HepG2 (cell line): ENCODE data around the gene POLA1. TPM values are rescaled to one million over a fixed set of nuclear protein-coding genes. Genes with fewer than 3 reads are reported as not detected.

Source experiments
- DZIP1 ChIP-seq: sonication (generic); formaldehyde crosslinking; IDR thresholded peaks from 2 replicates; pipeline ENCODE4 v1.5.0; 2020; ENCODE audit warnings: mild to moderate bottlenecking, missing genetic modification reagents
- ELF1 ChIP-seq: sonication (generic); formaldehyde crosslinking; IDR thresholded peaks from 2 replicates; pipeline ENCODE4 v1.4.0; 2020; ENCODE audit warnings: missing genetic modification reagents
- MAFF ChIP-seq: IDR thresholded peaks from 2 replicates; pipeline ENCODE4 v1.6.1; 2011; ENCODE audit warnings: low read depth, low read length, improper control_type of control experiment
- MXD3 ChIP-seq: IDR thresholded peaks from 2 replicates; pipeline ENCODE4 v1.6.1; 2016; ENCODE audit warnings: mild to moderate bottlenecking, missing biosample characterization, missing genetic modification reagents
- NONO ChIP-seq, 2 experiments: fragments of 450-650 bp in 1 of 2; sonication (generic) in 1 of 2; formaldehyde crosslinking in 1 of 2; IDR thresholded peaks in 1 of 2; conservative IDR thresholded peaks in 1 of 2; 2 replicates each; pipeline versions ENCODE4 v1.6.1 to v1.8.0; 2017 to 2022; ENCODE audit warnings: mild to moderate bottlenecking in 1 of 2, missing genetic modification reagents in 1 of 2, moderate library complexity in 1 of 2
- PRPF4 ChIP-seq: fragments of 200-400 bp; formaldehyde crosslinking; IDR thresholded peaks from 2 replicates; pipeline ENCODE4 v1.6.1; 2016; ENCODE audit warnings: low read length, low read depth; ENCODE audit not compliant: poor library complexity, severe bottlenecking
- THAP9 ChIP-seq: sonication (generic); formaldehyde crosslinking; IDR thresholded peaks from 2 replicates; pipeline ENCODE4; 2020; ENCODE audit warnings: missing genetic modification reagents, mild to moderate bottlenecking, borderline replicate concordance
- TRAFD1 ChIP-seq: sonication (generic); formaldehyde crosslinking; IDR thresholded peaks from 2 replicates; pipeline ENCODE4 v1.5.1; 2020; ENCODE audit warnings: missing genetic modification reagents, mild to moderate bottlenecking, borderline replicate concordance
- ZNF761 ChIP-seq: sonication (generic); formaldehyde crosslinking; conservative IDR thresholded peaks from 2 replicates; pipeline ENCODE4 v1.4.0; 2020; ENCODE audit warnings: mild to moderate bottlenecking, missing genetic modification reagents
- polyA plus RNA-seq, 8 experiments: library from polyadenylated mRNA; depleted of rRNA in 3 of 8; stranded (reverse) in 7 of 8; unstranded in 1 of 8; fragments of >200 nt; fragmentation: Illumina TruSeq in 4 of 8; extraction: Trizol in 4 of 8; gene quantifications; 2 replicates each; pipeline versions ENCODE4 v1.2.1 to v1.2.3, GENCODE V29; 2011 to 2016; ENCODE audit warnings: low read depth in 4 of 8, missing spikeins in 1 of 8, mixed read lengths in 1 of 8; ENCODE audit not compliant: insufficient read depth in 1 of 8
- total RNA-seq, 5 experiments: library from RNA; depleted of rRNA; stranded (reverse); fragments of >200 nt; fragmentation: Illumina TruSeq; extraction: Trizol; gene quantifications; 2 replicates each; pipeline ENCODE4 v1.2.3, GENCODE V29; 2016; ENCODE audit warnings: low read depth in 1 of 5

Gene POLA1
- total and polyA plus RNA-seq, 2 of the 13 experiments (the other 11 are each of a cell fraction or from before 2014, with no cell fraction given), result 3.3 to 26.5 TPM

- no peak for TF ChIP-seq DZIP1 (CRISPR knock-in tag)
- TF ChIP-seq THAP9 (CRISPR knock-in tag), result no peak
- TF ChIP-seq ELF1 (CRISPR knock-in tag), result no peak
- TF ChIP-seq NONO (IDR thresholded peaks at IDR 0.05), result no peak
- no peak for TF ChIP-seq NONO (CRISPR knock-in tag; conservative IDR thresholded peaks at IDR 0.05)
- no peak for TF ChIP-seq MAFF
- TF ChIP-seq ZNF761 (CRISPR knock-in tag), result no peak
- TF ChIP-seq MXD3, result no peak
- no peak for TF ChIP-seq TRAFD1
- TF ChIP-seq PRPF4, result no peak
Observed at GRCh38 chrX:24796204-24796603, 102.5 kb downstream of the POLA1 start (continued).
